ENCODE data around the gene OR11G2.
"Not testable (repeated sequence)": the region's sequence is repeated elsewhere in the genome, so short reads cannot be mapped to it uniquely, and the experiment has no call there.

The OR11G2 gene, protein sequence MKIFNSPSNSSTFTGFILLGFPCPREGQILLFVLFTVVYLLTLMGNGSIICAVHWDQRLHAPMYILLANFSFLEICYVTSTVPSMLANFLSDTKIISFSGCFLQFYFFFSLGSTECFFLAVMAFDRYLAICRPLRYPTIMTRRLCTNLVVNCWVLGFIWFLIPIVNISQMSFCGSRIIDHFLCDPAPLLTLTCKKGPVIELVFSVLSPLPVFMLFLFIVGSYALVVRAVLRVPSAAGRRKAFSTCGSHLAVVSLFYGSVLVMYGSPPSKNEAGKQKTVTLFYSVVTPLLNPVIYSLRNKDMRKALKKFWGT

DNA sequence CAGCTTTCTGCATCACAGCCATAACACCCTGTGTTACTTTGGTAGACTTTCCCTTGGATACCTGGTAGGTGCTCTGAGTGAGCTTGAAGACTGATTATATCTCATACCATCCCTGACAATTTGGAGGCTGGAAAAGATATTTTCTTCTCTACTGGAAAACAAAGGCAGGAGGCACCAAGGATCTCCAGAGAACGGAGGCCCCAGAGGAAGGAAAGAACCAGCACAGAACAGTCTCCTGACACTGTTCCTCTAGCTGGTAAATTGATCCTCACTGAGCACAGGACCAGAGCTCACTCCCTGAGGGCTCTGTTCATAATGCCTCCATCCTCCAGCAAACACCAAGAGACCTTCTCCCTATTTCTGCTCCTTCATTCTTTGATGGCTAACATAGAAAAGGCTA lies at the start of gene OR11G2:
Gene OR11G2 (plus strand): TSS at position 301 of the 400 bp plus-strand sequence. CDS start 6,542 bp downstream, outside the sequence.
- DNase-seq: no peak
- no peak for ATAC-seq
- H3K27ac Mint-ChIP-seq: no peak within 1 kb of the TSS

DNA sequence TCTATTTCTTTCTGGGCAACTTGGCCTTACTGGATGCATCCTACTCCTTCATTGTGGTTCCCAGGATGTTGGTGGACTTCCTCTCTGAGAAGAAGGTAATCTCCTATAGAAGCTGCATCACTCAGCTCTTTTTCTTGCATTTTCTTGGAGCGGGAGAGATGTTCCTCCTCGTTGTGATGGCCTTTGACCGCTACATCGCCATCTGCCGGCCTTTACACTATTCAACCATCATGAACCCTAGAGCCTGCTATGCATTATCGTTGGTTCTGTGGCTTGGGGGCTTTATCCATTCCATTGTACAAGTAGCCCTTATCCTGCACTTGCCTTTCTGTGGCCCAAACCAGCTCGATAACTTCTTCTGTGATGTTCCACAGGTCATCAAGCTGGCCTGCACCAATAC lies 46.8 kb upstream of the OR11G2 start:
- Mint-ChIP-seq H3K36me3 (ENCODE audit: low read depth) (no peaks in the 10 kb centered on the region), H3K27me3 (peaks cover 1% of the 10 kb centered on the region), H3K4me3 (no peak overlapping the region), H3K4me1 (no peaks in the 10 kb centered on the region), H3K27ac (no peak overlapping the region), H3K9me3 (no peaks in the 10 kb centered on the region)
- no peak for ATAC-seq
- DNase-seq: no peak

More for the DNA sequence above, at the start of gene OR11G2:
- Mint-ChIP-seq H3K36me3 (ENCODE audit: low read depth) (no peaks in the 10 kb centered on the region), H3K27me3 (peaks cover 9% of the 10 kb centered on the region), H3K4me3 (no peak within 1 kb of the TSS), H3K9me3 (no peaks in the 10 kb centered on the region), H3K4me1 (no peaks in the 10 kb centered on the region)

DNA sequence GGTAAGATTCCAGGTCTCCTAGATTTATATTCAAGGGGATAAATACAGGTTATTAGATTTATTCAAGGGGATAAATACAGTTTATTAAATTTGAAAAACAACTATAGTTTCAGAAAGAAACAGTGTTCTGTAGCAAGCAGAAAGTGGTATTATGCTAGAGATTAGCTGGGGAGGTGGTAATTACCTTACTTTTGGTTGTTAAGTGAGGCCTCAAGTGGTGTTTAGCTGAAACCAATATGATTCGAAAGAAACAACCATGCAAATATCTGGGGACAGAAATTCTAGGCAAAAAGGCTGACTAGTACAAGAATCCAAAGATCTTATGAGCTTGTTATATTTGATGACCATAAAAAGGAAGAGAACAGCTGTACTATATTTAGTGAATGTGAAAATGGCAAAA lies 45.9 kb upstream of the OR11G2 start:
- H3K4me1 Mint-ChIP-seq: no peaks in the 10 kb centered on the region
- DNase-seq (no peak), ATAC-seq (no peak)
- no peaks in the 10 kb centered on the region for H3K36me3 Mint-ChIP-seq (ENCODE audit: low read depth)
- no peaks in the 10 kb centered on the region for H3K9me3 Mint-ChIP-seq
- no peak overlapping the region for H3K27ac Mint-ChIP-seq
- H3K4me3 Mint-ChIP-seq: no peak overlapping the region
- H3K27me3 Mint-ChIP-seq: peaks cover 3% of the 10 kb centered on the region

DNA sequence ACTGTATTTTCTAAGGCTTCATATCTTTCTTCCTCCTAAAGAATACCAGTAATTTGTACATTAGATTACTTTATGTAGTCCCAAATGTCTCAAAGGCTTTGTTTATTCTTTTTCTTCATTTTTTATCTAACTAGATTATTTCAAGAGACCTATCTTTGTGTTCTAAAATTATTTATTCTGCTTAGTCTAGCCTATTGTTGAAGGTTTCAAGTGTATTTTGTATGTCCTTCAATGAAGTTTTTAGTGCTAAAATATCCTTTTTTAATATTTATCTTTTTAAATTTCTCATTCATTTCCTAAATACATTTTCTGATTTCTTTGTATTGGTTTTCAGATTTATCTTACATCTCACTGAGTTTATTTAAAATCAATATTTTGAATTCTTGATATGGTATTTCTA lies 26.2 kb upstream of the OR11G2 start:
- ATAC-seq (no peak), DNase-seq (no peak)
- Mint-ChIP-seq H3K27me3 (peaks cover 5% of the 10 kb centered on the region), H3K4me3 (no peak overlapping the region), H3K27ac (no peak overlapping the region), H3K36me3 (ENCODE audit: low read depth) (peaks cover 2% of the 10 kb centered on the region), H3K4me1 (no peaks in the 10 kb centered on the region), H3K9me3 (peaks cover 30% of the 10 kb centered on the region)

DNA sequence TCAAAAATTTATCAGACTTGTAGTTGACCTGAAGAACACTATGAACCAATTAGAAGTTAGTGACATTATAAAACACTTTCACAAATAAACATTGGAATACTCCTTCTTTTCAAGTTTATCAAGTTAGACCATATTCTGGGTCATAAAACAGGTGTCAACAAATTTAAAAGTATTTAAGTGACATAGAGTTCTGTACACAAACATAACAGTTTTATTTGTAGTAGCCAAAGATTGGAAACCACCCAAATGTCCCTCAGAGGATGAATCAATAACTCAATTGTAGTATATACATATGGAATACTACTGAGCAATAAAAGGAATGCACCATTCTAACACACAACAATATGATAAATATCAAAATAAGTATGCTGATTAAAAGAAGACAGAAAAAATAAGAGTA lies 23.6 kb upstream of the OR11G2 start:
- Mint-ChIP-seq H3K4me1 (no peaks in the 10 kb centered on the region), H3K27ac (no peak overlapping the region), H3K4me3 (no peak overlapping the region), H3K36me3 (ENCODE audit: low read depth) (peaks cover 2% of the 10 kb centered on the region), H3K27me3 (peaks cover 5% of the 10 kb centered on the region), H3K9me3 (peaks cover 22% of the 10 kb centered on the region)
- DNase-seq (no peak), ATAC-seq (no peak)

DNA sequence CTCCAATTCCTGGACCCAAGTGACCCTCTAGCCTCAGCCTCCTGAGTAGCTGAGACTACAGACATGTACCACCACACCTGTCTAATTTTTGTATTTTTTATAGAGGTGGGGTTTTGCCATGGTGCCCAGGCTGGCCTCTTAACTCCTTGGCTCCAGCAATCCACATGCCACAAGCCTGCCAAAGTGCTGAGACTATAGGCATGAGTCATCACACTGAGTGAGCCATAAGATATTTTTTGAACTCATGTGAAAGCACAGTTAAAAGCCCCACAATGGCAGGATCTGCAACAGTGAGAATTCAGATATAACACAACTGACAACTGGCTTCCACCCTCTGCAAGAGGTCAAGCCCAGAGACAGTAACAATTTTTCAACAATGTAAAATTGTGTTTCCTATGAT lies 20.8 kb upstream of the OR11G2 start:
- DNase-seq; H3K27ac Mint-ChIP-seq; H3K4me3 Mint-ChIP-seq; H3K27me3 Mint-ChIP-seq; H3K9me3 Mint-ChIP-seq; ATAC-seq; H3K36me3 Mint-ChIP-seq (ENCODE audit: low read depth); H3K4me1 Mint-ChIP-seq: not testable (repeated sequence)

DNA sequence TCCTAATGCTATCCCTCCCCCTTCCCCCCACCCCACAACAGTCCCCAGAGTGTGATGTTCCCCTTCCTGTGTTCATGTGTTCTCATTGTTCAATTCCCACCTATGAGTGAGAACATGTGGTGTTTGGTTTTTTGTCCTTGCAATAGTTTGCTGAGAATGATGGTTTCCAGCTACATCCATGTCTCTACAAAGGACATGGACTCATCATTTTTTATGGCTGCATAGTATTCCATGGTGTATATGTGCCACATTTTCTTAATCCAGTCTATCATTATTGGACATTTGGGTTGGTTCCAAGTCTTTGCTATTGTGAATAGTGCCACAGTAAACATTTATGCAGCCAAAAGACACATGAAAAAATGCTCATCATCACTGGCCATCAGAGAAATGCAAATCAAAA lies 16.5 kb upstream of the OR11G2 start:
- not testable (repeated sequence) for H3K4me1 Mint-ChIP-seq; H3K4me3 Mint-ChIP-seq; H3K9me3 Mint-ChIP-seq; H3K27me3 Mint-ChIP-seq; ATAC-seq; DNase-seq; H3K36me3 Mint-ChIP-seq (ENCODE audit: low read depth); H3K27ac Mint-ChIP-seq

DNA sequence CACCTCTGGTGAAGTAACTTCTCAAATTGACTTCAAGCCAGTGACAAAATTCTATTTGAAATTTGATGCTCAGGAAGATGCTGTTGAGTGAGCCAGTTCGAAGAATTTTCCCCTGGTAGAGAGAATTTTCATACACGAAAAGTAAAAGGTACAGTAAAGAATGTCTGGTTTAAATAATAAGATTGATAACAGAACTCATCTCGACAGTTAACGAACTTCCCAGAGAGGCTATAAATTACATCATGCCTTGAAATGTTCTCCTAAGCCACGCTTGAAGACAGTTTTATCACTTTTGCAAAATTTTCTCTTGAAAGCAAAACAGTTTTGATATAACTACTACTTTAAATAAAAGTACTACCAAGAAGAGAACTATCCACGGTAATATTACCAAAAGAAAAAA lies 14.4 kb upstream of the OR11G2 start:
- DNase-seq: no peak
- peaks cover 7% of the 10 kb centered on the region for H3K27me3 Mint-ChIP-seq
- H3K9me3 Mint-ChIP-seq: no peaks in the 10 kb centered on the region
- H3K27ac Mint-ChIP-seq: no peak overlapping the region
- H3K36me3 Mint-ChIP-seq (ENCODE audit: low read depth): no peaks in the 10 kb centered on the region
- H3K4me1 Mint-ChIP-seq: no peaks in the 10 kb centered on the region
- no peak for ATAC-seq
- H3K4me3 Mint-ChIP-seq: no peak overlapping the region

DNA sequence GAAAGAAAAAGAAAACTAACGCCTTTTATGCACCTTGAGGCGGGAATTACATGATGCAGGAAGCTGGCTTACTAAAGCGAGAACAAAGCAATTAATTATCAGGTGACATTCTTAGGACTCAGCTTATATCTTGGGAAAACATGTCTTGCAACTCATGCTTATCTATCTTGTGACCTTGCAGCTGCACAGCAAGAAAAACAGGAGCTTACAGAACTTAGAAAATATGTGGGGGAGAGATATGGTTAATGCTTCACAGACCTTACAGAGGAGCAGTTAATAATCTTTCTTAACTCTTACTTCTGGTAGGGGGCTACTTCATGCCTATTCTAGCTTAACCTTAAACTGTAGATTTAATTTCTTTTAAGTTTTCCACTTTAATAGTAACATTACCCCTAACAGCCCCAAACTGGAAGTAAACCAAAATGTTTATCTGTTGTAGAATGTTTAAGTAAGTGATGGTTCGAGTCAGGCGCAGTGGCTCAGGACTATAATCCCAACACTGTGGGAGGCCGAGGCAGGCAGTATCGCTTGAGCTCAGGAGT lies 13.2 kb upstream of the OR11G2 start:
- Mint-ChIP-seq H3K4me3 (no peak overlapping the region), H3K27ac (no peak overlapping the region), H3K9me3 (no peaks in the 10 kb centered on the region), H3K36me3 (ENCODE audit: low read depth) (no peaks in the 10 kb centered on the region), H3K4me1 (no peaks in the 10 kb centered on the region), H3K27me3 (peaks cover 9% of the 10 kb centered on the region)
- DNase-seq (no peak), ATAC-seq (no peak)

DNA sequence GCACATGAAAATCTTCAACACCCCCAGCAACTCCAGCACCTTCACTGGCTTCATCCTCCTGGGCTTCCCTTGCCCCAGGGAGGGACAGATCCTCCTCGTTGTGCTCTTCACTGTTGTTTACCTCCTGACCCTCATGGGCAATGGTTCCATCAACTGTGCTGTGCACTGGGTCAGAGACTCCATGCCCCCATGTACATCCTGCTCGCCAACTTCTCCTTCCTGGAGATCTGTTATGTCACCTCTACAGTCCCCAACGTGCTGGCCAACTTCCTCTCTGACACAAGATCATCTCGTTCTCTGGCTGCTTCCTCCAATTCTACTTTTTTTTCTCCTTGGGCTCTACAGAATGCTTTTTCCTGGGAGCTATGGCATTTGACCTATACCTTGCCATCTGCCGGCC lies 11.5 kb upstream of the OR11G2 start:
- Mint-ChIP-seq H3K36me3 (ENCODE audit: low read depth) (no peaks in the 10 kb centered on the region), H3K27me3 (peaks cover 9% of the 10 kb centered on the region), H3K27ac (no peak overlapping the region), H3K4me1 (no peaks in the 10 kb centered on the region), H3K9me3 (no peaks in the 10 kb centered on the region), H3K4me3 (no peak overlapping the region)
- DNase-seq: no peak
- no peak for ATAC-seq

DNA sequence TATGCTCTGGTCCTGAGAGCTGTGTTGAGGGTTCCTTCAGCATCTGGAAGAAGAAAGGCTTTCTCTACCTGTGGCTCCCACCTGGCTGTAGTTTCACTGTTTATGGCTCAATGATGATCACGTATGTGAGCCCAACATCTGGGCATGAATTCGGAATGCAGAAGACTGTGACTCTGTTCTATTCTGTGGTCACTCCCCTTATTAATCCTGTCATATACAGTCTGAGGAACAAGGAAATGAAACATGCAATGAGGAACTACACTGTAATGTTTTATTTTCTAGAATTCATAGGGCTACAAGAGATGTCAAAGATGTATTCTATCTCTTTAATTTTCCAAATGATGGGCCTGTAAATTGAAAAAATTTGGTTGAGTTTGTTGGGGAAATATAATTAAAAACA lies 10.8 kb upstream of the OR11G2 start:
- Mint-ChIP-seq H3K36me3 (ENCODE audit: low read depth) (no peaks in the 10 kb centered on the region), H3K4me3 (no peak overlapping the region), H3K4me1 (no peaks in the 10 kb centered on the region), H3K9me3 (no peaks in the 10 kb centered on the region), H3K27me3 (peaks cover 9% of the 10 kb centered on the region), H3K27ac (no peak overlapping the region)
- DNase-seq: no peak
- no peak for ATAC-seq

DNA sequence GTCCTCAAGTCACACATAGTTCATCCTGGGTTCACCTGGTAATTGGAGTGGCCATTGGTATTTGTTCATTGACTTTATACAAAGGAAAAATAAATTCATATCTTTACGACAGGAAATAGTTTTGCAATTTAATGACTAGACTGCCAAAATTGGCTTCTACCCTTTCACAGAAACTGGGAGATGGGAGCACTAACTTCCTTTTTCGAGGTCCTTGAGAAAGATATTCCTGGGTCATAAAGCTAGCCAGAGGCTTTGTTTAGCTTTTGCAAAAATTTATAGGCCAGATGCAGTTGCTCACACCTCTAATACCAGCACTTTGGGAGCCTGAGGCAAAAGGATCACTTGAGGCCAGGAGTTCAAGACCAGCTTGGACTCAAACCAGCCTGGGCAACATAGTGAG lies 10.2 kb upstream of the OR11G2 start:
- Mint-ChIP-seq H3K27ac (no peak overlapping the region), H3K36me3 (ENCODE audit: low read depth) (no peaks in the 10 kb centered on the region), H3K27me3 (peaks cover 11% of the 10 kb centered on the region), H3K4me3 (no peak overlapping the region), H3K9me3 (no peaks in the 10 kb centered on the region), H3K4me1 (no peaks in the 10 kb centered on the region)
- no peak for ATAC-seq
- DNase-seq: no peak

DNA sequence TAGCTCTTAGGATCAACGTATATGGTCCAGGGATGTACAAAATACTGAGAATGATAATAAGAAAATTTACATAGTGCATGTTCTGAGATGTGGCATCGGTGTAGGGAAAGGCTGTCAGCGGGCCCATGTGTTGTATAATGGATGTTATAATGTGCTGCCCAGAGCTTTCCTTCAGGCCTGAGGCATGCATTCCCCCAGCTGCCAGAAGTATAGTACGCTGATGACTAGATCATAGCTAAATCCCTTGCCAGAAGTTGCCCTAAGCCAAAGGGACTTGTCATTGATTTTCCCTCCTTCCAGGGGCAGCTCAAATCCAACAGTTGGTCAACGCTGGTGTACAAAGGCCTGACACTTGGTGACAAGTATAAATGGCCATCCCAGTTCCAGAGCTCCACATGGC lies 6.5 kb upstream of the OR11G2 start:
- Mint-ChIP-seq H3K9me3 (no peaks in the 10 kb centered on the region), H3K27ac (no peak overlapping the region), H3K27me3 (peaks cover 14% of the 10 kb centered on the region), H3K4me1 (no peaks in the 10 kb centered on the region), H3K36me3 (ENCODE audit: low read depth) (no peaks in the 10 kb centered on the region), H3K4me3 (no peak overlapping the region)
- DNase-seq (no peak), ATAC-seq (no peak)

DNA sequence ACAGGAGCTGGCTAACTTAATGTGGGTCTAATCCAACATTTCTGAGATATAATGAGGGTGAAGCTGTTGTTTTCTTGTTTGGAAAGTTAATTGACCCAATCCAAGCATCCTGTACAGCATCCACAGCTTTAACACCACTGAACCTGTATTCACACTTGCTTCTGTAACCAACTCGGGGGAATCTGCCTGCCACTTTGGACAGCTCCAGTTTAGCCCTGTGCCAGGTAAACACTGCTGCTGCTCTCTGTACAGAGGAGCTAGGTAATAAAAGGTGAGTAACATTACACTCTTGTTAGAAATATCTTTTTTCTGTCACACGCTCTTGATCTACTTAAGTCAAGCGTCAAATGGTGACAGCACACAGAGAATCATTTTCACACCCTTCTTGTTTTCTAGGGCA lies 700 bp downstream of the OR11G2 start:
- H3K36me3 Mint-ChIP-seq (ENCODE audit: low read depth): no peaks in the 10 kb centered on the region
- ATAC-seq: no peak
- H3K9me3 Mint-ChIP-seq: no peaks in the 10 kb centered on the region
- H3K4me3 Mint-ChIP-seq: no peak overlapping the region
- DNase-seq: no peak
- no peak overlapping the region for H3K27ac Mint-ChIP-seq
- peaks cover 9% of the 10 kb centered on the region for H3K27me3 Mint-ChIP-seq
- H3K4me1 Mint-ChIP-seq: no peaks in the 10 kb centered on the region

DNA sequence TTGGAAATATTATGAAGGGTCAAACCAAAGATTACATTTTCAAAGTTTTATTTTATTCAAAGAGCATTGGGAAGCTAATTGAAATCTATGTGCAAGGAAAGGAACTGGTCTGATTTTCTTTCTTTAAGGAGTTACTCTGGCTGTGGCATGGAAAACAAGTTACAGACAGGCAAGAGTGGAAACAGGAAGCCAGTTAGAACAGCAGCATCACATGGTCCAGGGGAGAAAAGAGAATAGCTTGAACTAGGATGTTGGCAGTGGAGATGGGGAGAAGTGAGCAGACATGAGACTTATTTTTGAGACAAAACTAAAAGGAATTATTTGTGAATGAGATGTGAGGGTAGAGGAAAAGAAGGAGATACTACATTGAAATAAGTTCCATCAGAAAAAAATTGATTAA lies 3.4 kb downstream of the OR11G2 start:
- Mint-ChIP-seq H3K4me1 (no peaks in the 10 kb centered on the region), H3K9me3 (no peaks in the 10 kb centered on the region), H3K4me3 (no peak overlapping the region), H3K36me3 (ENCODE audit: low read depth) (no peaks in the 10 kb centered on the region), H3K27ac (no peak overlapping the region), H3K27me3 (peaks cover 11% of the 10 kb centered on the region)
- no peak for DNase-seq
- no peak for ATAC-seq

DNA sequence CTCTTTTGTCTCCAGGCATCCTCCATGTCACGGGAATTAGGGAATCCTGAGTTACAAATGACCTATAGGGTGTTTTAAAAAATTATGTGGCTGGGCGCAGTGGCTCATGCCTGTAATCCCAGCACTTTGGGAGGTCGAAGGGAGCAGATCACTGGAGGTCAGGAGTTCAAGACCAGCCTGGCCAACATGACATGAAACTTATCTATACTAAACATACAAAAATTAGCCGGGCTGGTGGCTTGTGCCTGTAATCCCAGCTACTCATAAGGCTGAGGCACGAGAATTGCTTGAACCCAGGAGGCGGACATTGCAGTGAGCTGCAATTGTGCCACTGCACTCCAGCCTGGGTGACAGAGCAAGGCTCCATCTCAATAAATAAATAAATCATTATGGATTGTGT lies 4.5 kb downstream of the OR11G2 start:
- peaks cover 11% of the 10 kb centered on the region for H3K27me3 Mint-ChIP-seq
- not testable (repeated sequence) for H3K4me1 Mint-ChIP-seq, ATAC-seq

More for the DNA sequence above, 4.5 kb downstream of the OR11G2 start:
- not testable (repeated sequence) for H3K4me3 Mint-ChIP-seq; H3K27ac Mint-ChIP-seq; H3K9me3 Mint-ChIP-seq; DNase-seq; H3K36me3 Mint-ChIP-seq (ENCODE audit: low read depth)

Measured in activated naive CD8-positive, alpha-beta T cell treated with anti-CD3 and anti-CD28 coated beads, Interleukin-2, amount 50 U/mL, for 24 hours (primary cell).